ENCODE data around the gene GRIK3.

- TF ChIP-seq CTCF (conservative IDR thresholded peaks at IDR 0.05; ENCODE audit: low read depth, low read length) (no peak), EZH2 (IDR thresholded peaks at IDR 0.05; ENCODE audit: low read length, unreplicated experiment) (no peak), EZH2phosphoT487 (IDR thresholded peaks at IDR 0.05; ENCODE audit: borderline replicate concordance, low read length) (no peak)
Measured at GRCh38 chr1:36955016-36955415, 79.3 kb downstream of the GRIK3 start.
